Bronchial epithelial cell (primary cell): ENCODE data around the gene SDHB. TPM values are rescaled to one million over a fixed set of nuclear protein-coding genes. Genes with fewer than 3 reads are reported as not detected.

Experiments
- DNase-seq: peaks from one replicate; pipeline ENCODE4 v3.0.0-alpha.2; 2010; ENCODE audit warnings: low read depth
- FAIRE-seq: peaks from 2 replicates; lab custom pipeline; 2011; peaks lifted over from hg19 to GRCh38; lab: Jason Lieb, UNC
- H3K27me3 ChIP-seq: 2 replicates; pipeline ENCODE4 v1.5.1; 2011; ENCODE audit warnings: low read length; ENCODE audit not compliant: control insufficient read depth, insufficient read depth
- H3K36me3 ChIP-seq: 2 replicates; pipeline ENCODE4 v1.5.1; 2011; ENCODE audit warnings: low read length; ENCODE audit not compliant: control insufficient read depth, insufficient read depth
- H3K4me3 ChIP-seq: 2 replicates; pipeline ENCODE4 v1.5.1; 2011; ENCODE audit warnings: mild to moderate bottlenecking, low read depth, low read length, control low read depth
- total RNA-seq: library from RNA; depleted of rRNA; stranded (reverse); fragments of >200 nt; gene quantifications from 2 replicates; pipeline ENCODE4 v1.2.1, GENCODE V29; 2014
- TF ChIP-seq, protein P1 (sequence below): IDR thresholded peaks from 2 replicates; pipeline ENCODE4 v1.5.1; 2011; ENCODE audit warnings: mild to moderate bottlenecking, moderate library complexity, low read length, control low read depth, inconsistent platforms; ENCODE audit not compliant: insufficient read depth, severe bottlenecking

SDHB gene
- total RNA-seq, 1 donor from 2014 or later = 185 TPM

DNA sequence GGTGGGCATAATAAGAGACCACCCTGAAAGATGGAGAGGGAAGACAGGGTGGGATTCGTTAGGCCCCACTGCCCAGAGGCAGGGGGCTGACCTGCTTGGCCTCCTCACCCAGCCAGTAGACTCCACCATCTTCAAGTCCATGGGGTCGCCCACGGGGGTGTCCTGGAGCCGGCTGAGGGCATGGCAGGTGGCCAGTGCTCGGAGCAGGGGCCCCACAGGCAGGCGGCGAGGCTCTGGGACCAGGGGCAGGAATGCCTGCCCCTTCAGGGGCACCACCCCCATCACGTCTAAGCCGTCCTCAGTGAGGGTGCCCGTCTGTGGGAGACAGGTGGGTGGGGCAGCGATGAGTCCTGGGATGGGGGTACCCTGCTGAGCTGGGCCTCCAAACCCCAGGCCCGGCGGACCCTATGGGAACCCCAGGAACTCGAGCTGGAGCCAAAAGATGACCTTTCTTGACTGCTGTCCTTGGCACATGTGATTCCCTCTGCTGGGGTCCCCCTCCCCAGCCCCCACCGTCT is 60.3 kb downstream of the SDHB start:
- TF ChIP-seq, protein P1, sequence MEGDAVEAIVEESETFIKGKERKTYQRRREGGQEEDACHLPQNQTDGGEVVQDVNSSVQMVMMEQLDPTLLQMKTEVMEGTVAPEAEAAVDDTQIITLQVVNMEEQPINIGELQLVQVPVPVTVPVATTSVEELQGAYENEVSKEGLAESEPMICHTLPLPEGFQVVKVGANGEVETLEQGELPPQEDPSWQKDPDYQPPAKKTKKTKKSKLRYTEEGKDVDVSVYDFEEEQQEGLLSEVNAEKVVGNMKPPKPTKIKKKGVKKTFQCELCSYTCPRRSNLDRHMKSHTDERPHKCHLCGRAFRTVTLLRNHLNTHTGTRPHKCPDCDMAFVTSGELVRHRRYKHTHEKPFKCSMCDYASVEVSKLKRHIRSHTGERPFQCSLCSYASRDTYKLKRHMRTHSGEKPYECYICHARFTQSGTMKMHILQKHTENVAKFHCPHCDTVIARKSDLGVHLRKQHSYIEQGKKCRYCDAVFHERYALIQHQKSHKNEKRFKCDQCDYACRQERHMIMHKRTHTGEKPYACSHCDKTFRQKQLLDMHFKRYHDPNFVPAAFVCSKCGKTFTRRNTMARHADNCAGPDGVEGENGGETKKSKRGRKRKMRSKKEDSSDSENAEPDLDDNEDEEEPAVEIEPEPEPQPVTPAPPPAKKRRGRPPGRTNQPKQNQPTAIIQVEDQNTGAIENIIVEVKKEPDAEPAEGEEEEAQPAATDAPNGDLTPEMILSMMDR = no peak
- Histone ChIP-seq H3K27me3 (no peaks in the 10 kb centered on the region), H3K36me3 (peaks cover 16% of the 10 kb centered on the region), H3K4me3 (no peak overlapping the region)
- FAIRE-seq (no peak), DNase-seq (no peak)

DNA sequence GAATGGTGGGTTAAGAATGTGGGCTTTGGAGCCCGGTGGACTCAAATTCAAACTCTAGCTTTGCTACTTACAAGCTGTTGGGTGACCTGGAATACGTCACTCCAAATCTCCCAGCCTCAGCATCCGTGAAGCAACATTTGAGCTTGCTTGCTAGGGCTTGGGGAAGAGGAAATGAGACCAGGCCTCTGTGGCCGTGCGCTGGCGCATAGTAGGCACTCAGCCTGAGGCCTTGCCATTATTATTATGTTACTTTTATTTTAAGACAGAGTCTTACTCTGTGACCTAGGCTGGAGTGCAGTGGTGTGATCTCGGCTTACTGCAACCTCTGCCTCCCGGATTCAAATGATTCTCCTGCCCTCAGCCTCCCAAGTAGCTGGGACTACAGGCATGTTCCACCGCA is 61.2 kb downstream of the SDHB start:
- FAIRE-seq = no peak
- Histone ChIP-seq H3K4me3 (no peak overlapping the region), H3K27me3 (no peaks in the 10 kb centered on the region), H3K36me3 (peaks cover 15% of the 10 kb centered on the region)
- no peak for DNase-seq
- TF ChIP-seq, protein P1 = no peak

DNA sequence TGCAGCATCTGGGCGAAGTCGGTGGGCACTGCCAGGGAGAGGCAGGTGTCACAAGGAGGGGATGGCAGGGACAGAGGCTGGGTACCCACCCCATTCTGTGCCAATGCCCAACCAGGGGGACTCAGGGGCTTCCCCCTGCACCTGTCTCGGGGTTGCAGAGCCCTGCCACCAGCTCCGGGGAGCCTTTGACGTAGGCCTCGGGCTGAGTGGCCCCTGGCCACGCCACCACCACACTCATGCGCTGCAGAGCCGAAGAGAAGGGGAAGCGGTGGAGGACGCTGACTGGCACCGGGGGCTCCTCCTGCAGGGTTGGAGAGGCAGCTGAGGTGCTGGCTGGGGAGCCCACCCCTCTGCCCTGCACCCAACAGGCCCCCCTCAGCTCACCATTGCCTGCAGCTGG is 61.7 kb downstream of the SDHB start:
- Histone ChIP-seq H3K36me3 (peaks cover 16% of the 10 kb centered on the region), H3K27me3 (no peaks in the 10 kb centered on the region), H3K4me3 (no peak overlapping the region)
- no peak for FAIRE-seq
- DNase-seq = no peak
- TF ChIP-seq, protein P1 = no peak

DNA sequence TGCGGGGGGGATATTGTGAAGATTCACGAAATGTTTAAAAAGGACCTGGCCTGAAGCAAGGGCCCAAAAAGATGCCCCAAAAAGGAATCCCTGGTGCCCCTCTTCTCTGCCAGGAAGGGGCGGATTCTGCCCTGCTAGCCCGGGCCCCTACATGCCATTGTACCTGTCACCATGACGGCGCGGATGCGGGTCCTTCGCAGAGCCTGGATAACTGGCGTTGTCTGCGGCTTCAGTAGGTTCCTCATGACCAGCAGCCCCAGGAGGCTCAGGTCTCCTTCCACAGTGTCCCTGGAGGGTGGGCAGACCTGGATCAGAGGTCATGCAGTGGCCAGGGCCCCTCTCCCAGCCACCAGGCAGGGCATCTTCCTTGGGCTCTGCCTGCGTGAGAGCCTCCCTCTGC is 62.3 kb downstream of the SDHB start:
- Histone ChIP-seq H3K4me3 (no peak overlapping the region), H3K27me3 (no peaks in the 10 kb centered on the region), H3K36me3 (peaks cover 13% of the 10 kb centered on the region)
- FAIRE-seq (no peak), DNase-seq (no peak)
- TF ChIP-seq, protein P1 = no peak

DNA sequence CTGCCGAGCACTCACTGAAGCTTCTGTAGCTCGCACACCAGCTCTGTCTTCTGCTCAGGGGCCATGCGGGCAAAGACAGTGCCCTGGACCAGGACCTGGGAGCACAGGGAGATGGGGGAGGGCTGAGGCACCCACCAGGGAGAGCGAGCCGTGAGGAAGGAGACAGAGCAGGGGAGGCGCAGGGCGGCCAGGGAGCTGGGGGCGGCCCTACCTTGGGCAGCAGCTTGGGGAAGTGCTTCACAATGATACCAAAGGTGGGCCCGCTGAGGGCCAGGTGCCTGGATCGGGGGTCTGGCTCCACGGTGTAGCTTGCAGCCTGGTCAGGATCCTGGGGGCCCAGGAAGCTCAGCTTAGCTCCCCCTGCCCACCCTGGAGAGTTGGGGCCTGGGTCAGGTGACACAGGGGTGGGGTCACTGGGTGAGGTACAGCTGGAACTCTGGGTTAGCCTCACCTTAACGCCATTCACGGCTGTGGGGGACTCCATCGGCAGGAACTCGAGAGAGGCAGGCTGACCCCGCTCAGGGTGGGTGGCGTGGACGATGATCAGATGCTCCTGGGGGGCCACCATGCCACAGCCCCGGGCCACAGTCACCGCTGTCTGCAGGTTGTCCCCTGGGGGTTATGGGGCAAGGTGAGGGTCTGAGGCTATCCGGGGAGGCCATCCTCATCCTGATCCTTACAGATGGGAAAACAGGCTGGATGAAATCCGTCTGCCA is 64.0 kb downstream of the SDHB start:
- Histone ChIP-seq H3K4me3 (no peak overlapping the region), H3K27me3 (no peaks in the 10 kb centered on the region), H3K36me3 (peaks cover 9% of the 10 kb centered on the region)
- DNase-seq = no peak
- TF ChIP-seq, protein P1 = no peak
- no peak for FAIRE-seq
